Posterior vena cava (tissue), 2 donors: ENCODE measurements around the gene ADAMTS2. TPM values are rescaled to one million over a fixed set of nuclear protein-coding genes. Genes with fewer than 3 reads are reported as not detected.

ENCODE experiments used
- DNase-seq: peaks from one replicate; pipeline ENCODE4 v3.0.0-alpha.2; 2020; ENCODE audit warnings: low spot score
- intact Hi-C, 2 donors: fragments of 100-400 bp; cut with DNase I; formaldehyde crosslinking; loops; one replicate each; pipeline versions ENCODE4 v1.14.1 to v1.14.2; 2022 to 2023
- total RNA-seq, 2 donors: library from RNA; stranded (reverse); fragmentation: NEBNext Ultra II Directional; extraction: Animal tissue kit (Norgen Biotek cat#: 25700); gene quantifications; one replicate each; pipeline ENCODE4 v1.2.1, GENCODE V29; 2021
- donor health status: DM: yes; HTN: yes; CAD: no.
- donor health status: DM: yes; HTN: yes; CAD: no.

Gene ADAMTS2
- total RNA-seq, 2 donors from 2014 or later, result 27.1 to 62.0 TPM

GRCh38 chr5:179123491-179124272, 221.6 kb downstream of the ADAMTS2 start:
- intact Hi-C loops, result no loop called here
- peak; percentile 51 for DNase-seq

- DNase-seq, result peak; percentile 61
- intact Hi-C loops, result no loop called here
Measured at GRCh38 chr5:179123109-179123426, 222.2 kb downstream of the ADAMTS2 start.

- intact Hi-C loops, result no loop called here
- peak; percentile 69 for DNase-seq
Measured at GRCh38 chr5:179122411-179123108, 222.7 kb downstream of the ADAMTS2 start.

- DNase-seq, result peak; percentile 52
- intact Hi-C loops, result no loop called here
Measured at GRCh38 chr5:179121667-179122111, 223.6 kb downstream of the ADAMTS2 start.

GRCh38 chr5:179120951-179121666, 224.2 kb downstream of the ADAMTS2 start:
- intact Hi-C loops, result no loop called here
- DNase-seq, result peak; percentile 74

GRCh38 chr5:179120421-179120861, 224.8 kb downstream of the ADAMTS2 start:
- intact Hi-C loops, result no loop called here
- DNase-seq, result peak; percentile 62

GRCh38 chr5:179119415-179120170, 225.7 kb downstream of the ADAMTS2 start:
- intact Hi-C loops, result no loop called here
- DNase-seq, result peak; percentile 43

GRCh38 chr5:179118756-179119414, 226.4 kb downstream of the ADAMTS2 start:
- DNase-seq, result peak; percentile 26
- intact Hi-C loops, result no loop called here

GRCh38 chr5:179118338-179118737, 226.9 kb downstream of the ADAMTS2 start:
- intact Hi-C loops, result no loop called here
- DNase-seq, result no peak

- intact Hi-C loops, result no loop called here
- DNase-seq, result peak; percentile 45
Measured at GRCh38 chr5:179115845-179116524, 229.3 kb downstream of the ADAMTS2 start.

- no peak for DNase-seq
- intact Hi-C loops, result no loop called here
Measured at GRCh38 chr5:179115307-179115706, 230.0 kb downstream of the ADAMTS2 start.

GRCh38 chr5:179114756-179115155, 230.5 kb downstream of the ADAMTS2 start:
- intact Hi-C loops, result no loop called here
- peak; percentile 44 for DNase-seq

- DNase-seq, result peak; percentile 49
- intact Hi-C loops, result no loop called here
Measured at GRCh38 chr5:179113945-179114641, 231.2 kb downstream of the ADAMTS2 start.

GRCh38 chr5:179113143-179113530, 232.1 kb downstream of the ADAMTS2 start:
- intact Hi-C loops, result no loop called here
- peak; percentile 42 for DNase-seq

GRCh38 chr5:179112469-179113142, 232.7 kb downstream of the ADAMTS2 start:
- intact Hi-C loops, result no loop called here
- DNase-seq, result peak; percentile 58

- intact Hi-C loops, result no loop called here
- DNase-seq, result no peak
Measured at GRCh38 chr5:179111267-179112207, 233.7 kb downstream of the ADAMTS2 start.
